Ectodermal cell (in vitro differentiated cells): ENCODE results near the gene SLC35F2.

Source experiments
- H3K27ac ChIP-seq: 2 replicates; pipeline ENCODE4 v1.7.0; 2013; ENCODE audit warnings: mild to moderate bottlenecking, low read depth, low read length; ENCODE audit not compliant: insufficient read depth, poor library complexity, severe bottlenecking
- H3K27me3 ChIP-seq: 2 replicates; pipeline ENCODE4 v1.7.0; 2013; ENCODE audit warnings: mild to moderate bottlenecking, low read length; ENCODE audit not compliant: insufficient read depth, control insufficient read depth, poor library complexity, severe bottlenecking
- H3K36me3 ChIP-seq: one replicate; pipeline ENCODE4 v1.7.0; 2013; ENCODE audit warnings: low read length; ENCODE audit not compliant: control insufficient read depth, insufficient read depth
- H3K4me1 ChIP-seq: one replicate; pipeline ENCODE4 v1.7.0; 2013; ENCODE audit warnings: low read length; ENCODE audit not compliant: control insufficient read depth, insufficient read depth
- H3K4me3 ChIP-seq: 2 replicates; pipeline ENCODE4 v1.7.0; 2013; ENCODE audit warnings: low read depth, low read length, control low read depth; ENCODE audit not compliant: insufficient read depth
- H3K9me3 ChIP-seq: 2 replicates; pipeline ENCODE4 v1.7.0; 2013; ENCODE audit warnings: mild to moderate bottlenecking, low read length, moderate library complexity; ENCODE audit not compliant: control insufficient read depth
- WGBS, 2 experiments: methylation state at CpG; one replicate each; pipeline ENCODE4 v1.1.7; 2013; ENCODE audit warnings: missing lambda C conversion rate in 2 of 2; 5-methylcytosine and 5-hydroxymethylcytosine counted together

SLC35F2 gene

GRCh38 chr11:107792049-107792443 lies 66.5 kb downstream of the SLC35F2 start:
- no peak overlapping the region for H3K27ac ChIP-seq
- H3K27me3 ChIP-seq, result no peaks in the 10 kb centered on the region
- no peak overlapping the region for H3K4me3 ChIP-seq
- no peaks in the 10 kb centered on the region for H3K36me3 ChIP-seq
- peaks cover 9% of the 10 kb centered on the region for H3K4me1 ChIP-seq
- H3K9me3 ChIP-seq, result no peaks in the 10 kb centered on the region
- WGBS, 2 experiments, result 89 to 94% methylated on average over 5 of the region's 5 CpGs

GRCh38 chr11:107791343-107792048 lies 67.1 kb downstream of the SLC35F2 start:
- Histone ChIP-seq H3K4me3 (no peak overlapping the region), H3K4me1 (peaks cover 9% of the 10 kb centered on the region), H3K9me3 (no peaks in the 10 kb centered on the region), H3K36me3 (no peaks in the 10 kb centered on the region), H3K27ac (no peak overlapping the region), H3K27me3 (no peaks in the 10 kb centered on the region)
- 78 to 82% methylated on average over 10 of the region's 10 CpGs for WGBS, 2 experiments

- WGBS, 2 experiments, result 96% methylated on average over 7 of the region's 7 CpGs
- no peak overlapping the region for H3K27ac ChIP-seq
- no peak overlapping the region for H3K4me3 ChIP-seq
- no peaks in the 10 kb centered on the region for H3K27me3 ChIP-seq
- no peaks in the 10 kb centered on the region for H3K9me3 ChIP-seq
- peaks cover 9% of the 10 kb centered on the region for H3K4me1 ChIP-seq
- no peaks in the 10 kb centered on the region for H3K36me3 ChIP-seq
Observed at GRCh38 chr11:107789767-107790166, 68.8 kb downstream of the SLC35F2 start.

GRCh38 chr11:107787733-107788132 lies 70.9 kb downstream of the SLC35F2 start:
- Histone ChIP-seq H3K4me3 (no peak overlapping the region), H3K27ac (no peak overlapping the region), H3K9me3 (no peaks in the 10 kb centered on the region), H3K4me1 (peaks cover 9% of the 10 kb centered on the region), H3K36me3 (no peaks in the 10 kb centered on the region), H3K27me3 (no peaks in the 10 kb centered on the region)
- 64 to 79% methylated on average over 5 of the region's 5 CpGs for WGBS, 2 experiments

GRCh38 chr11:107785401-107785800 lies 73.2 kb downstream of the SLC35F2 start:
- H3K27ac ChIP-seq, result no peak overlapping the region
- no peaks in the 10 kb centered on the region for H3K9me3 ChIP-seq
- H3K27me3 ChIP-seq, result no peaks in the 10 kb centered on the region
- no peak overlapping the region for H3K4me3 ChIP-seq
- WGBS, 2 experiments, result 71 to 76% methylated on average over 5 of the region's 5 CpGs
- H3K4me1 ChIP-seq, result no peaks in the 10 kb centered on the region
- H3K36me3 ChIP-seq, result no peaks in the 10 kb centered on the region

GRCh38 chr11:107783121-107783520 lies 75.5 kb downstream of the SLC35F2 start:
- 96 to 99% methylated on average over 3 to 4 of the region's 4 CpGs for WGBS, 2 experiments
- Histone ChIP-seq H3K36me3 (no peaks in the 10 kb centered on the region), H3K27ac (no peak overlapping the region), H3K4me1 (no peaks in the 10 kb centered on the region), H3K27me3 (no peaks in the 10 kb centered on the region), H3K4me3 (no peak overlapping the region), H3K9me3 (no peaks in the 10 kb centered on the region)

GRCh38 chr11:107780775-107781174 lies 77.8 kb downstream of the SLC35F2 start:
- Histone ChIP-seq H3K4me3 (no peak overlapping the region), H3K36me3 (no peaks in the 10 kb centered on the region), H3K4me1 (no peaks in the 10 kb centered on the region), H3K27ac (no peak overlapping the region), H3K9me3 (no peaks in the 10 kb centered on the region), H3K27me3 (no peaks in the 10 kb centered on the region)
- WGBS, 2 experiments, result 83 to 84% methylated on average over 3 of the region's 3 CpGs

GRCh38 chr11:107780136-107780535 lies 78.5 kb downstream of the SLC35F2 start:
- H3K27me3 ChIP-seq, result no peaks in the 10 kb centered on the region
- WGBS, 2 experiments, result 78 to 93% methylated on average over 3 of the region's 3 CpGs
- no peaks in the 10 kb centered on the region for H3K36me3 ChIP-seq

GRCh38 chr11:107778839-107779517 lies 79.6 kb downstream of the SLC35F2 start:
- WGBS, 2 experiments, result 89 to 91% methylated on average over 7 of the region's 7 CpGs
- no peaks in the 10 kb centered on the region for H3K4me1 ChIP-seq
- no peaks in the 10 kb centered on the region for H3K36me3 ChIP-seq
- no peak overlapping the region for H3K27ac ChIP-seq
- no peak overlapping the region for H3K4me3 ChIP-seq
- H3K9me3 ChIP-seq, result no peaks in the 10 kb centered on the region
- H3K27me3 ChIP-seq, result no peaks in the 10 kb centered on the region

More at GRCh38 chr11:107780136-107780535, 78.5 kb downstream of the SLC35F2 start:
- Histone ChIP-seq H3K27ac (no peak overlapping the region), H3K9me3 (no peaks in the 10 kb centered on the region), H3K4me1 (no peaks in the 10 kb centered on the region), H3K4me3 (no peak overlapping the region)

- H3K4me1 ChIP-seq, result no peaks in the 10 kb centered on the region
- H3K4me3 ChIP-seq, result no peak overlapping the region
- H3K27ac ChIP-seq, result no peak overlapping the region
- H3K36me3 ChIP-seq, result no peaks in the 10 kb centered on the region
- H3K9me3 ChIP-seq, result no peaks in the 10 kb centered on the region
- WGBS, 2 experiments, result 83 to 100% methylated on average over 2 of the region's 2 CpGs
- H3K27me3 ChIP-seq, result no peaks in the 10 kb centered on the region
Observed at GRCh38 chr11:107777110-107777509, 81.5 kb downstream of the SLC35F2 start.
